Left lung (tissue), 10 donors: Measurements from ENCODE around the gene LAMTOR3. TPM values are rescaled to one million over a fixed set of nuclear protein-coding genes. Genes with fewer than 3 reads are reported as not detected.

Experiments used
- ATAC-seq: fragments of 200-7000 bp; cut with Tn5 transposase; one replicate; pipeline ENCODE4 v1.9.1; 2020; ENCODE audit warnings: moderate library complexity
- DNase-seq, 4 donors: peaks; one replicate each; pipeline ENCODE4 v3.0.0-alpha.2; 2013 to 2020
- H3K27ac ChIP-seq, 2 donors: fragments of 200-600 bp; sonication (generic) in 1 of 2; one replicate each; pipeline versions ENCODE4 v1.5.0 to v1.8.0; 2020 to 2021
- H3K27me3 ChIP-seq, 2 donors: fragments of 200-600 bp; sonication (generic) in 1 of 2; one replicate each; pipeline versions ENCODE4 v1.5.0 to v1.8.0; 2020 to 2021
- H3K36me3 ChIP-seq, 2 donors: fragments of 200-600 bp; sonication (generic) in 1 of 2; one replicate each; pipeline versions ENCODE4 v1.5.0 to v1.8.0; 2020 to 2021
- H3K4me1 ChIP-seq, 2 donors: fragments of 200-600 bp; one replicate each; pipeline ENCODE4 v1.8.0; 2021
- H3K4me3 ChIP-seq, 2 donors: fragments of 200-600 bp; sonication (generic) in 1 of 2; one replicate each; pipeline versions ENCODE4 v1.5.0 to v1.8.0; 2020 to 2021; ENCODE audit warnings: mild to moderate bottlenecking in 1 of 2
- H3K9me3 ChIP-seq, 2 donors: fragments of 200-600 bp; sonication (generic) in 1 of 2; one replicate each; pipeline versions ENCODE4 v1.5.0 to v1.8.0; 2020 to 2021
- intact Hi-C, 2 donors: fragments of 100-400 bp; cut with DNase I; formaldehyde crosslinking; loops; one replicate each; pipeline versions ENCODE4 v1.11.2 to v1.14.2; 2022
- polyA plus RNA-seq, 6 donors: library from polyadenylated mRNA; unstranded; fragments of 120-200 nt; gene quantifications; one replicate each; pipeline ENCODE4 v1.2.1, GENCODE V29; 2013; ENCODE audit not compliant: insufficient read length in 6 of 6
- total RNA-seq, 2 donors: library from RNA; stranded (reverse); fragmentation: NEBNext Ultra II Directional; extraction: Animal tissue kit (Norgen Biotek cat#: 25700); gene quantifications; one replicate each; pipeline ENCODE4 v1.2.1, GENCODE V29; 2021
- TF ChIP-seq, protein P1 (sequence below), 2 donors: fragments of 200-600 bp; sonication (generic) in 1 of 2; IDR thresholded peaks; one replicate each; pipeline versions ENCODE4 v1.5.0 to v1.8.0; 2021; ENCODE audit warnings: antibody characterized with exemption in 2 of 2
- donor health status: DM: no; HTN: yes; CAD: no.
- donor health status: DM: no; HTN: no; CAD: no.

The LAMTOR3 gene
- total and polyA plus RNA-seq, 8 donors = 41.9 to 79.6 (median 68.1) TPM

DNA sequence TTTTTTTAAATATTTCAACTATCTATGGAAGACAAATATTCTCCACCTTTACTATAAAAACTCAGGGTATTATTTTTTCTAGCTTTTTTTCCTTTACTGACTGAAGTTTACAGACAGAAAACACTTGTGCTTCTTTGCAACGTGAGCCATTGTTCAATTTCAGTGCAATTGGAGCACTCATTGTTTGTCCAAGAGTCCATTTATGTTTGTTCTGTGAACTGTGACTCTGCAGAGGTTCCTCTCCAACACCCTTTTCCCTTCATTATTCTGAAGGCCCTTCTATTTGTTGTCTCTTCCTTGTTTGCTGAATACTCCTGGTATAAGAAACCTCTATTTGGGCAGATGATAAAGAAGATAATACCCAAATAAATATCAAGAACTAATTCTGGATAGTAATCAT, 40.2 kb downstream of the LAMTOR3 start:
- peaks cover 0 to 48% of the 10 kb centered on the region in 2 donors for H3K4me1 ChIP-seq
- ATAC-seq (no peak), DNase-seq (no peak)
- no peaks in the 10 kb centered on the region for H3K36me3 ChIP-seq
- H3K9me3 ChIP-seq = no peaks in the 10 kb centered on the region
- TF ChIP-seq, protein P1, sequence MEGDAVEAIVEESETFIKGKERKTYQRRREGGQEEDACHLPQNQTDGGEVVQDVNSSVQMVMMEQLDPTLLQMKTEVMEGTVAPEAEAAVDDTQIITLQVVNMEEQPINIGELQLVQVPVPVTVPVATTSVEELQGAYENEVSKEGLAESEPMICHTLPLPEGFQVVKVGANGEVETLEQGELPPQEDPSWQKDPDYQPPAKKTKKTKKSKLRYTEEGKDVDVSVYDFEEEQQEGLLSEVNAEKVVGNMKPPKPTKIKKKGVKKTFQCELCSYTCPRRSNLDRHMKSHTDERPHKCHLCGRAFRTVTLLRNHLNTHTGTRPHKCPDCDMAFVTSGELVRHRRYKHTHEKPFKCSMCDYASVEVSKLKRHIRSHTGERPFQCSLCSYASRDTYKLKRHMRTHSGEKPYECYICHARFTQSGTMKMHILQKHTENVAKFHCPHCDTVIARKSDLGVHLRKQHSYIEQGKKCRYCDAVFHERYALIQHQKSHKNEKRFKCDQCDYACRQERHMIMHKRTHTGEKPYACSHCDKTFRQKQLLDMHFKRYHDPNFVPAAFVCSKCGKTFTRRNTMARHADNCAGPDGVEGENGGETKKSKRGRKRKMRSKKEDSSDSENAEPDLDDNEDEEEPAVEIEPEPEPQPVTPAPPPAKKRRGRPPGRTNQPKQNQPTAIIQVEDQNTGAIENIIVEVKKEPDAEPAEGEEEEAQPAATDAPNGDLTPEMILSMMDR (IDR thresholded peaks at IDR 0.05) = no peak
- H3K27me3 ChIP-seq = no peaks in the 10 kb centered on the region
- H3K27ac ChIP-seq = peak overlapping the region in 1 of 2 donors; percentile 88
- H3K4me3 ChIP-seq = no peak overlapping the region
- intact Hi-C loops = no loop called here

DNA sequence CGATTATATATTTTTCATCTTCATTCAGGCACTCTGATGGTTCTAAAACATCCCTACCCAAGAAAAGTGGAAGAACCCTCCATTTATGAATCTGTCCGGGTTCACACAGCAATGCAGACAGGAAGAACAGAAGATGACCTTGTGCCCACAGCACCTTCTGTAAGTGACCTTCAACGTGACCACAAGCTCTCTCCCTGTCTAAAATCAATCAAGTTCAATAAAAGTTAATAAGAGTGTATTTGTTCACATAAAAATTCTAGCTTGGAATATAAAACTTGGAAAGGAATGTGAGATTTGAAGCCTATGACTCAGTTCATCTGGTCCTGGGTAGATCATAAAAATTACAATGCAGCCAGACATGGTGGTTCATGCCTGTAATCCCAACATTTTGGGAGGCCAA, 41.0 kb downstream of the LAMTOR3 start:
- H3K4me3 ChIP-seq = no peak overlapping the region
- H3K4me1 ChIP-seq = peaks cover 0 to 43% of the 10 kb centered on the region in 2 donors
- no peak for DNase-seq
- no peak overlapping the region for H3K27ac ChIP-seq
- intact Hi-C loops = no loop called here
- H3K36me3 ChIP-seq = no peaks in the 10 kb centered on the region
- TF ChIP-seq, protein P1 (IDR thresholded peaks at IDR 0.05) = no peak
- no peaks in the 10 kb centered on the region for H3K27me3 ChIP-seq
- no peaks in the 10 kb centered on the region for H3K9me3 ChIP-seq
- no peak for ATAC-seq

DNA sequence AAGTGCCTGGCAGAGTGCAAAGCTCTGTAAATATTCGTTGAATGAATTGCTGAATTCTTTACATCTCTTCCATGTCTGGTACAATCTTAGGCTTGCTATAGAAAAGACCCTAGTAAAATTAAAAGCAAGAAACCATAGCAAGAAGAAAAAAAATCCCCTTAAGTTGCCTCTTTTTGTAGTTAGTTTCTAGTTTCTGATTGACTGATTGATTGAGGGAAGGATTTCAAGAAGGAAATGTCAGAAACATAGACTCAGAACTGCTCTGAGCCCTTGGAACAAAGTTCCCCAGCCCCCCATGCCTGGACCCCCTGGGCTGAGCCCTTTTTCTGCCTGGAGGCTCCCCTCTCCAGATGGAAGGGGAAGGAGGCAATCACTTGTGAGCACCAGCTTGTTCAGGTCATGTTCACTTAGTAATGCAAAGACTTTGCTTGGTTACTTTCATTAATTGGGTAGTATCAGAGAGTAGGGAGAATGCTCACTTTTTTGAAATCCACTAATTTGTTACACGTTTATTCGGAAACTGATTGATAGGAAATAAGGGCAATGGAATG, 42.0 kb downstream of the LAMTOR3 start:
- intact Hi-C loops = no loop called here
- Histone ChIP-seq H3K27me3 (no peaks in the 10 kb centered on the region), H3K9me3 (no peaks in the 10 kb centered on the region), H3K36me3 (no peaks in the 10 kb centered on the region), H3K27ac (no peak overlapping the region), H3K4me3 (no peak overlapping the region), H3K4me1 (peaks cover 0 to 45% of the 10 kb centered on the region in 2 donors)
- no peak for DNase-seq
- TF ChIP-seq, protein P1 (IDR thresholded peaks at IDR 0.05) = no peak
- ATAC-seq = no peak

DNA sequence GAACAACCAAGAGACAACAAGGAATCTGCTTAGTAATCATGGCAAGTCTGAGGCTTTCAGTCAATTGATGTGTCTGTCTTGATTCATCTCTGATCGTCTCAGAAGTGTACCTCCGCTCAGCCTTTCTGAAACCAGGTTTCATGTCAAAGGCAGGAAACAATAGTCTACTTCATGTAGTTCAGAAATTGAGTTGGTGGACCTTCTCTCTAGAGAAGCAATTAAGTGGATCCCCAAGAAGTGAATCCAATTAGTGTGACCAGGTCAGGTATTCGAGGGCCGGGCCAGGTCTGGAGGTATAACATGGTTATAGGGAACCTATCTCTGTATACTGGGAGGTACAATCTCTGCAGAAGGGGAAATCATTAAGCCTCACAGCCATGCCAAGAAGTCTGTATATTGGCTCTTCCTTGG, 45.6 kb downstream of the LAMTOR3 start:
- DNase-seq = no peak
- TF ChIP-seq, protein P1 (IDR thresholded peaks at IDR 0.05) = no peak
- no peak overlapping the region for H3K4me3 ChIP-seq
- no peaks in the 10 kb centered on the region for H3K27me3 ChIP-seq
- H3K9me3 ChIP-seq = no peaks in the 10 kb centered on the region
- H3K4me1 ChIP-seq = peaks cover 0 to 44% of the 10 kb centered on the region in 2 donors
- H3K36me3 ChIP-seq = no peaks in the 10 kb centered on the region
- intact Hi-C loops = no loop called here
- no peak overlapping the region for H3K27ac ChIP-seq
- no peak for ATAC-seq

DNA sequence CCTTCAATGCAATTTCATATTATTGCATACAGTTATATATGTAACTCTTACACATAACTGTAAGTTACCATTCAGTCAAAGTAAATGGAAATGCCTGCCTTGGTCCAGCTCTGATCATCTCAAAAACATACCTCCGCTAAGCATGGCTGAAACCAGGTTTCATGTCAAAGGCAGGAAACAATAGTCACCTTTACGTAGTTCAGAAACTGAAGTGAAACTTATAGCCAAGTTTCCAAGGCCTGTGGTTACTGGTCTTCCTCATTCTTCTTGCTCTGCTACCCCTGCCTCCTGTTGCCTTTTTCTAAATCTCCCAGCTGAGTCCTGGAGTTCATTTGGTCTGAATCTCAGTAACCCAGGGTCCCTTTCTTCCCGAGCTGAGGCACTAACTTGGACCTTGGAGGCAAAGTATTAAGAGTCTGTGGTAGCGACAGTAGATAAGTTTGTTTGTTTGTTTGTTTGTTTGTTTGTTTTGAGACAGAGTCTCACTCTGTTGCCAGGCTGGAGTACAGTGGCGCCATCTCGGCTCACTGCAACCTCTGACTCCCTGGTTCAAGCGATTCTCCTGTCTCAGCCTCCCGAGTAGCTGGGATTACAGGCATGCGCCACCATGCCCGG, 46.8 kb downstream of the LAMTOR3 start:
- no peaks in the 10 kb centered on the region for H3K9me3 ChIP-seq
- intact Hi-C loops = no loop called here
- peaks cover 0 to 44% of the 10 kb centered on the region in 2 donors for H3K4me1 ChIP-seq
- TF ChIP-seq, protein P1 (IDR thresholded peaks at IDR 0.05) = no peak
- H3K4me3 ChIP-seq = no peak overlapping the region
- no peaks in the 10 kb centered on the region for H3K36me3 ChIP-seq
- H3K27ac ChIP-seq = peak overlapping the region in 1 of 2 donors; percentile 61
- DNase-seq (no peak), ATAC-seq (peak; percentile 19)
- no peaks in the 10 kb centered on the region for H3K27me3 ChIP-seq
